K562 (cell line): ENCODE data around the gene MATN1. TPM values are rescaled to one million over a fixed set of nuclear protein-coding genes. Genes with fewer than 3 reads are reported as not detected.
A peak's percentile ranks its signal among the peaks of the same experiment; 100 is the strongest.

ENCODE experiments used
- ATF1 ChIP-seq, 2 experiments: fragments of 450-650 bp in 1 of 2; IDR thresholded peaks; 2 replicates each; pipeline ENCODE4 v1.6.1; 2016; ENCODE audit warnings: missing compliant biosample characterization in 1 of 2, missing genetic modification characterization in 1 of 2
- ATF6 ChIP-seq: sonication (generic); formaldehyde crosslinking; IDR thresholded peaks from 2 replicates; pipeline ENCODE4 v1.4.0; 2020; ENCODE audit warnings: mild to moderate bottlenecking, missing genetic modification reagents
- ATF7 ChIP-seq: fragments of 450-650 bp; IDR thresholded peaks from 2 replicates; pipeline ENCODE4 v1.7.1; 2014; ENCODE audit warnings: mild to moderate bottlenecking, moderate library complexity
- HEY1 ChIP-seq: fragments of 250-450 bp; sonication (Bioruptor Pico); IDR thresholded peaks from 2 replicates; pipeline ENCODE4 v1.5.0; 2020; ENCODE audit warnings: mild to moderate bottlenecking, moderate library complexity, borderline replicate concordance
- PTRF ChIP-seq: fragments of 450-650 bp; IDR thresholded peaks from 2 replicates; pipeline ENCODE4 v1.6.1; 2016; ENCODE audit warnings: mild to moderate bottlenecking, missing genetic modification characterization, missing compliant biosample characterization
- RBBP5 ChIP-seq: fragments of 200-600 bp; sonication (generic); IDR thresholded peaks from 2 replicates; pipeline ENCODE4 v1.6.1; 2012; ENCODE audit warnings: borderline replicate concordance, mild to moderate bottlenecking, low read length, control low read depth, inconsistent platforms; ENCODE audit not compliant: insufficient read depth, poor library complexity, severe bottlenecking
- SMARCA4 ChIP-seq: fragments of 450-650 bp; IDR thresholded peaks from 2 replicates; pipeline ENCODE4 v1.6.1; 2016
- SP1 ChIP-seq: sonication (generic); formaldehyde crosslinking; IDR thresholded peaks from 2 replicates; pipeline ENCODE4 v1.8.1; 2022; ENCODE audit warnings: mild to moderate bottlenecking, missing genetic modification reagents
- SUPT5H ChIP-seq: fragments of 450-650 bp; IDR thresholded peaks from 2 replicates; pipeline ENCODE4 v1.6.1; 2016
- TAL1 ChIP-seq: fragments of 450-650 bp; IDR thresholded peaks from 2 replicates; pipeline ENCODE4 v1.6.1; 2016; ENCODE audit warnings: mild to moderate bottlenecking
- TARDBP ChIP-seq: fragments of 450-650 bp; IDR thresholded peaks from 2 replicates; pipeline ENCODE4 v1.6.1; 2016
- U2AF2 ChIP-seq: fragments of 200-400 bp; formaldehyde crosslinking; optimal IDR thresholded peaks from 2 replicates; pipeline ENCODE3; 2017; ENCODE audit warnings: low read depth, mild to moderate bottlenecking, low read length
- ZFP91 ChIP-seq: sonication (generic); formaldehyde crosslinking; IDR thresholded peaks from 2 replicates; pipeline ENCODE4 v1.8.0; 2022; ENCODE audit warnings: mild to moderate bottlenecking, missing genetic modification reagents
- ZNF263 ChIP-seq: sonication (generic); formaldehyde crosslinking; IDR thresholded peaks from 2 replicates; pipeline ENCODE4 v1.8.0; 2022; ENCODE audit warnings: mild to moderate bottlenecking, missing genetic modification reagents, borderline replicate concordance
- ZNF584 ChIP-seq: fragments of 200-800 bp; sonication (Bioruptor generic); IDR thresholded peaks from 2 replicates; pipeline ENCODE4 v1.6.1; 2016; ENCODE audit warnings: low read depth, mild to moderate bottlenecking, missing genetic modification characterization, missing compliant biosample characterization
- ZNF586 ChIP-seq: fragments of 450-650 bp; formaldehyde crosslinking; conservative IDR thresholded peaks from 2 replicates; pipeline ENCODE4 v1.4.0; 2020; ENCODE audit warnings: mild to moderate bottlenecking, moderate library complexity
- polyA plus RNA-seq, 8 experiments: library from polyadenylated mRNA; depleted of rRNA in 4 of 8; stranded (reverse) in 5 of 8; unstranded in 3 of 8; fragments of >200 nt; fragmentation: Nextera tagmentation in 2 of 8; fragmentation: Illumina TruSeq in 1 of 8; extraction: Ambion mirVana in 2 of 8; extraction: Trizol in 1 of 8; gene quantifications; 2 replicates each; pipeline versions ENCODE4 v1.2.1 to v1.2.3, GENCODE V29; 2011 to 2014; ENCODE audit warnings: inconsistent platforms in 1 of 8, missing spikeins in 1 of 8
- total RNA-seq, 7 experiments: library from RNA; depleted of rRNA in 6 of 7; stranded (reverse); fragments of >200 nt in 6 of 7; fragmentation: Illumina TruSeq in 2 of 7; extraction: Trizol in 2 of 7; gene quantifications; 2 replicates each; pipeline versions ENCODE4 v1.2.1 to v1.2.3, GENCODE V29; 2011 to 2021; ENCODE audit warnings: low replicate concordance in 1 of 7
- TF ChIP-seq, protein P1 (sequence below), 3 experiments: IDR thresholded peaks in 2 of 3; conservative IDR thresholded peaks in 1 of 3; 2 replicates each; pipeline ENCODE4 v1.5.1; 2011 to 2012; ENCODE audit warnings: low read length in 3 of 3, mild to moderate bottlenecking in 3 of 3, control low read depth in 2 of 3, improper control_type of control experiment in 1 of 3, inconsistent platforms in 1 of 3, low read depth in 1 of 3, mixed read lengths in 1 of 3, moderate library complexity in 1 of 3; ENCODE audit not compliant: insufficient read depth in 2 of 3
- TF ChIP-seq, protein P2 (sequence below): fragments of 250-450 bp; sonication (Bioruptor Pico); IDR thresholded peaks from 2 replicates; pipeline ENCODE4 v1.5.0; 2021

MATN1 gene
- total and polyA plus RNA-seq, 9 of the 15 experiments (the other 6 are each of a cell fraction or from before 2014, with no cell fraction given), result 0.10 to 2.3 (median 1.2) TPM

GRCh38 chr1:30731109-30731805 lies 7.9 kb upstream of the MATN1 start (continued):
- TF ChIP-seq, protein P1, sequence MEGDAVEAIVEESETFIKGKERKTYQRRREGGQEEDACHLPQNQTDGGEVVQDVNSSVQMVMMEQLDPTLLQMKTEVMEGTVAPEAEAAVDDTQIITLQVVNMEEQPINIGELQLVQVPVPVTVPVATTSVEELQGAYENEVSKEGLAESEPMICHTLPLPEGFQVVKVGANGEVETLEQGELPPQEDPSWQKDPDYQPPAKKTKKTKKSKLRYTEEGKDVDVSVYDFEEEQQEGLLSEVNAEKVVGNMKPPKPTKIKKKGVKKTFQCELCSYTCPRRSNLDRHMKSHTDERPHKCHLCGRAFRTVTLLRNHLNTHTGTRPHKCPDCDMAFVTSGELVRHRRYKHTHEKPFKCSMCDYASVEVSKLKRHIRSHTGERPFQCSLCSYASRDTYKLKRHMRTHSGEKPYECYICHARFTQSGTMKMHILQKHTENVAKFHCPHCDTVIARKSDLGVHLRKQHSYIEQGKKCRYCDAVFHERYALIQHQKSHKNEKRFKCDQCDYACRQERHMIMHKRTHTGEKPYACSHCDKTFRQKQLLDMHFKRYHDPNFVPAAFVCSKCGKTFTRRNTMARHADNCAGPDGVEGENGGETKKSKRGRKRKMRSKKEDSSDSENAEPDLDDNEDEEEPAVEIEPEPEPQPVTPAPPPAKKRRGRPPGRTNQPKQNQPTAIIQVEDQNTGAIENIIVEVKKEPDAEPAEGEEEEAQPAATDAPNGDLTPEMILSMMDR (IDR thresholded peaks at IDR 0.05 in 2 of 3, conservative IDR thresholded peaks at IDR 0.05 in 1 of 3; ENCODE audit: insufficient read depth in 2 of 3, low read depth in 1 of 3, low read length in 3 of 3), result no peak
- TF ChIP-seq SUPT5H (no peak), RBBP5 (peak; percentile 31), ATF6 (CRISPR knock-in tag) (peak; percentile 68; the same call in 1 of the 2 replicates), ZNF263 (CRISPR knock-in tag) (0 out of 2 replicates have a peak, but pooled peaks have one; percentile 30), U2AF2 (no peak), ZNF586 (0 out of 2 replicates have a peak, but pooled peaks have one; percentile 4), ZFP91 (0 out of 2 replicates have a peak, but pooled peaks have one; percentile 35), SMARCA4 (no peak), HEY1 (CRISPR knock-in tag) (no peak), ZNF584 (CRISPR knock-in tag) (no peak), ATF7 (no peak), PTRF (tag) (no peak), TAL1 (no peak), SP1 (CRISPR knock-in tag) (0 out of 2 replicates have a peak, but pooled peaks have one; percentile 55), ATF1 (CRISPR knock-in tag; IDR thresholded peaks at IDR 0.05) (no peak), ATF1 (tag; IDR thresholded peaks at IDR 0.05) (no peak), TARDBP (no peak)
- TF ChIP-seq, protein P2, sequence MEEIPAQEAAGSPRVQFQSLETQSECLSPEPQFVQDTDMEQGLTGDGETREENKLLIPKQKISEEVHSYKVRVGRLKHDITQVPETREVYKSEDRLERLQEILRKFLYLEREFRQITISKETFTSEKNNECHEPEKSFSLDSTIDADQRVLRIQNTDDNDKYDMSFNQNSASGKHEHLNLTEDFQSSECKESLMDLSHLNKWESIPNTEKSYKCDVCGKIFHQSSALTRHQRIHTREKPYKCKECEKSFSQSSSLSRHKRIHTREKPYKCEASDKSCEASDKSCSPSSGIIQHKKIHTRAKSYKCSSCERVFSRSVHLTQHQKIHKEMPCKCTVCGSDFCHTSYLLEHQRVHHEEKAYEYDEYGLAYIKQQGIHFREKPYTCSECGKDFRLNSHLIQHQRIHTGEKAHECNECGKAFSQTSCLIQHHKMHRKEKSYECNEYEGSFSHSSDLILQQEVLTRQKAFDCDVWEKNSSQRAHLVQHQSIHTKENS (CRISPR knock-in tag), result no peak
